ENCODE results near the gene CDK5RAP2. TPM values are rescaled to one million over a fixed set of nuclear protein-coding genes. Genes with fewer than 3 reads are reported as not detected.

Gene CDK5RAP2
- total RNA-seq, 1 donor from 2014 or later: 44.8 TPM

GRCh38 chr9:120435091-120435490 lies 144.9 kb downstream of the CDK5RAP2 start:
- no peak for DNase-seq

GRCh38 chr9:120434532-120434931 lies 145.4 kb downstream of the CDK5RAP2 start:
- DNase-seq: peak; percentile 70

DNA sequence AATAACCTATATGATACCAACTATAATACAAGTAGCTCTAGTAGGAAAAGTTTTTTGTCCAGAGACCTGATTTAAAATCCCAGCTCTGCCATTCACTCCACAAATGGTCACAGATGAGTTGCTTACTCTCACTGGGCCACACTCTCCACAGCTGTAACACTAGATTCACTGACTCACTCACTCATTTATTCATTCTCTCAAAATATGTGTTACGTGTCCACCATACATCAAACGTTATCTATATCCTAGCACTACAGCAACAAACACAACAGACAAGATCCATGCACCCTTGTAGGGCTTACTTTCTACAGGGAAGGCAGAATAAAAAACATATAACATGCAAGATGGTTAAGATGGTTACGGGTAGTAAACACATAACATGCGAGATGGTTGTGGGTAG lies 146.3 kb downstream of the CDK5RAP2 start:
- DNase-seq: no peak

GRCh38 chr9:120432600-120432999 lies 147.4 kb downstream of the CDK5RAP2 start:
- DNase-seq: no peak

DNA sequence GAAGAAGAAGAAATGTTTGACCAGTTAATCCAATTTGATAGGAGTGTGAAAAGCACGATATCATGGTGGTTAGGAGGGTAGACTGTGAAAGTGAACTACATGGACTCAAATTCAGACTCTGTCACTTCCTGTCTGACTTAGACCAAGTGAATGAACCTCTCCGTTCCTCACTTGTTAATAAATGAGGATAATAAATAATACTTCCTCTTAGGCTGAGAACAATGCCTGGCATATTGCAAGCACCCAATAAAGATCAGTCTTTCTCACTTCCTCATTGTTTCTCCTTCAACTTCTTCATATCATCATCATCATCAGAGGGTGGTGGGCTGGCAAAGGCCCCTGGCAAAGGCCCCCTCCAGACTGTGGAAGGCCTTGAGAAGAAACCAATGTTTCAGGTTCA lies 148.7 kb downstream of the CDK5RAP2 start:
- no peak for DNase-seq

DNA sequence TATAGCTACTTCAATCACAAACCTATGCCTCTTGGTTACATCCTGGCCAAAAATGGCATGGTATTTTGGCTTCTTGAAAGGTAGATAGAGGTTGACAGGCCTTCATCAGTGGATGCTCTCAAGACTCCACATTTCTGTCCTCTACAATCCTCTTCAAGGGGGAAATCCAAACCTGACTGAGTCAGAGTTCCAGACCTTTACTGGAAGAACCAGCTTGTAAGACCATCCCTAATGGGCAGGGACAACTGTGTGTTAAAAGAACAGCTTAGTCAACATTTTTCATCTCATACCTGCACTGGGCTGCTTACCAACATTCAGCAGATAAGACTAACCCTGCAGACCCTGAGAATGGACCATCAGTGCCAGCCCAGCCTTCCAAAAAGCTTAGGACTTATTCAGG lies 155.7 kb downstream of the CDK5RAP2 start:
- DNase-seq: no peak

DNA sequence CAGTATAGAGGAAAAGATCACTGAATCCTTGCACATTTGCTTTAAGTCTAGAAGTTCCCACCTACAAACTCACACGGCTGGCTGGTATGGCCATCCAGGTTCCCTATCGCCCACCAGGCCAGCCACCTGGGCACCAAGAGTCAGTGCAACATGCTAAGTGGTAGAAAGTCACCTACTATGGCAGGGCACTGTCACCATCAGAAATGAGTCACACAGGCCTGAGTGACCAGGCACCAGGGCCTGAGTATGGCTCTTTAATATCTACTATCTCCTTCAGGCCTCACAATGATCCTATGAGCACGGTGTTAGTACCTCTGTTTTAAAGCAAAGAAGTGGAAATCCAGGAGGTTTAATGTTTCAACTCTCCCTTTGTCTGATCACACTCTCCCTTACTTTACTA lies 156.2 kb downstream of the CDK5RAP2 start:
- no peak for DNase-seq

GRCh38 chr9:120421977-120422376 lies 158.0 kb downstream of the CDK5RAP2 start:
- DNase-seq: no peak

- no peak for DNase-seq
Observed at GRCh38 chr9:120418315-120418714, 161.7 kb downstream of the CDK5RAP2 start.

GRCh38 chr9:120416781-120417427 lies 163.1 kb downstream of the CDK5RAP2 start:
- DNase-seq: peak; percentile 6

GRCh38 chr9:120413121-120414048 lies 166.6 kb downstream of the CDK5RAP2 start:
- DNase-seq: no peak

- peak; percentile 33 for DNase-seq
Observed at GRCh38 chr9:120412425-120412951, 167.5 kb downstream of the CDK5RAP2 start.

DNA sequence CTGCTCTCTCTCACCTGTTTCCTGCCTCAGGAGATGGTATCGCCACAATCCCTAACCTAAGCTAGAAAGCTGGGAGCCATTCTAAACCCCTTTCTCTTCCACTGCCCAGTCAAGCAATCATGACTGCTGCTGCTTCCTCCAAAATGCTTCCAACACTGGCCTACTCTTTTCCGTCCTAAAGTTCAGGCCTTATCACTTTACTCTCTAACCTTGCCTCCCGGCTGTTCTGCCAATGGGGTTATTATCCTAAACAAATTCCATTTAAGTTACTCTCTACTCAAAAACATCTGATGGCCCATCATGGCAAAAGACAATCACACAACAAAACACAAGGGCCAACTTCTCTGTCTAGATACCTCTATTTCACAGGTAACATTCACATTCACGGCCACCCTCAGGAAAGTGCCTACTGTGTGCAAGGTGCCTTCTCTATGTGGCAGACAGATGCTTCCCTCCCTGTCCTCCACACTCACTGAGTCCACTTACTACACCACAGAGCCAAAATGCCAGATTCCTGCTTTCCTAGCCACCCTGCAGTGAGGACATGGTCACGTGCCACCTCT lies 168.0 kb downstream of the CDK5RAP2 start:
- DNase-seq: no peak

- DNase-seq: no peak
Observed at GRCh38 chr9:120410925-120411501, 169.0 kb downstream of the CDK5RAP2 start.

- DNase-seq: no peak
Observed at GRCh38 chr9:120408680-120409258, 171.2 kb downstream of the CDK5RAP2 start.

GRCh38 chr9:120405860-120406259 lies 174.1 kb downstream of the CDK5RAP2 start:
- DNase-seq: no peak

DNA sequence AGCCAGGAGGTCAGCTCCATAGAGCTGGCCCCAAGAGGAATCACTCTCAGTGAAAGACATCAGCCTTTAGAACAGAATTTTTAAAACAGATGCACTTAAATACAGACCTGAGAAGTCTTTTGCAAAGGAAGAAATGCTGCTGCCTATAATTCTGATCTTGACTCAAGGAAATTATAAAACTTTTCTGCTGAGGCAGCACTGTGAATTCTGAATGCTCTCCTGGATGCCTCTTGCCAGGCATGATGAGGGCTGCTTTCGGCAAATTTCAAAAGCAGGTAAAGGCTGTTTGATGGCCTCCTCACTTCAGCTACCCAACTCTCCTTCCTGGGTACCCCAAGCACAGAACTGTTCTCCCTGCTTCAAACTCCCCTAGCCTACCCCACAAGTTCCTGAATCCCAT lies 174.8 kb downstream of the CDK5RAP2 start:
- DNase-seq: no peak

GRCh38 chr9:120403543-120403856 lies 176.5 kb downstream of the CDK5RAP2 start:
- DNase-seq: no peak

DNA sequence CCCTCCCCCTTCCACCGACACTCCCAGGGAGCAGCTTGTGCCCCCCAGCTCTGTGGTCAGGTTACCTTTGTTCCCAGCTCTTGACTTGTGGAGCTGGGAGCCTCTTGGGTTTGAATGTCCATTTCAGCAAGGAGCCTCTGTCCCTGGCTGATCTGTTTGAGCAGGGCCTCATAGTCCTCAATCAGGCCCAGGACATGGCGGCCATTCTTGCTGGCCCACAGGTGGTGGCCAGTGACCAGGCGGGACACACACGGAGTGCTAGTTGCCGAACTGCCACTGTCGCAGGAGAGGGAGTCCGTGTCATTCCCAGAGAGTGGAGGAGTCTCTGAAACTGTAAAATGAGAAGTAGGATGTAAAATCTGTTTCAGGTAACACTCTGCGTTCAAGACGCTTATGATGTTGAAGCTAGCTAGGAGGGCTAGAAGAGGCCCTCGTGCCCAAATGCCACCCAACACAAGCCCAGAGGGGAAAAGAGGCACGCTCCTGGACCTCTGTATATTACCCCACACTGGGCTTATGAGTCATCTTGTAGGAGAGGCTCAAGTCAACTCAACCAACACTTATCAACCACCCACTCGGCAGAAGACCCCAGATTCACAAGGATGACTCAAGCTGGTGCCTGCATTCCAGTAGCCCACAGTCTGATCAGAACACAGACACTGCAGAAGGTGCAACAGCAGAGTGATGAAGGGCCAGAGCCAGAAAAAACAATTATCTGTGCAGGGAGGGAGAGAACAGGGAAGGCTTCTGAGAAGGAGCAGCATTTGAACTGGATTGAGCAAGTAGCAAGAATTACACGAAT lies 177.0 kb downstream of the CDK5RAP2 start:
- no peak for DNase-seq

- no peak for DNase-seq
Observed at GRCh38 chr9:120399940-120400339, 180.0 kb downstream of the CDK5RAP2 start.

- DNase-seq: no peak
Observed at GRCh38 chr9:120398286-120398685, 181.7 kb downstream of the CDK5RAP2 start.

DNA sequence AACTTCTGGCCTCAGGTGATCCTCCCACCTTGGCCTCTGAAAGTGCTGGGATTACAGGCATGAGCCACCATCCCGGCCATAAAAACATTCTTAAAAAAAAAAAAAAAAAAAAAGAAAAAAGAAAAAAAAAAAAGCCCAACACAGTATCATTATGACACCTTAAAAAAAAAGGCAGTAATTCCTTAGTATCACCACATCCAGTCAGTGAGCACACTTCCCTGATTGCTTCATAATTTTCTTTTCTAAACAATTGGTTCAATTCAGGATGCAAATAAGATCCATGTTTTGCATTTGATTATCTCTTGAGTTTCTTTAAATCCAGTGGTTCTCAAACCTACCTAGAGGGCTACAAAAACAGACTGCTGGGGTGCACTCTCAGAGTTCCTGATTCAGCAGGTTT lies 182.5 kb downstream of the CDK5RAP2 start:
- DNase-seq: no peak

All from skin of body (tissue), 2 donors.